Mesendoderm (in vitro differentiated cells): ENCODE data around the gene TTLL10.

Experiments
- DNase-seq: peaks from one replicate; pipeline ENCODE4 v3.0.0; 2013
- H2AK5ac ChIP-seq: 2 replicates; pipeline ENCODE4 v1.6.1; 2013; ENCODE audit warnings: low read length, inconsistent platforms
- H2BK120ac ChIP-seq: 2 replicates; pipeline ENCODE4 v1.6.1; 2013; ENCODE audit warnings: low read depth, mild to moderate bottlenecking, low read length, moderate library complexity, mixed read lengths
- H2BK15ac ChIP-seq: replicated peaks from 2 replicates; pipeline ENCODE4 v1.6.1; 2013; ENCODE audit warnings: low read depth, mild to moderate bottlenecking, moderate library complexity
- H2BK5ac ChIP-seq: 2 replicates; pipeline ENCODE4 v1.6.1; 2013; ENCODE audit warnings: low read length, inconsistent platforms
- H3K18ac ChIP-seq: 2 replicates; pipeline ENCODE4 v1.6.1; 2013; ENCODE audit warnings: mild to moderate bottlenecking, low read length, mixed read lengths
- H3K23ac ChIP-seq: one replicate; pipeline ENCODE4 v1.6.1; 2013; ENCODE audit warnings: low read length
- H3K27ac ChIP-seq: 2 replicates; pipeline ENCODE4 v1.5.1; 2013; ENCODE audit warnings: low read depth, mild to moderate bottlenecking, inconsistent platforms, low read length, moderate library complexity
- H3K27me3 ChIP-seq: 2 replicates; pipeline ENCODE4 v1.6.1; 2013; ENCODE audit warnings: low read length, control low read depth, mild to moderate bottlenecking, inconsistent platforms; ENCODE audit not compliant: insufficient read depth, poor library complexity
- H3K36me3 ChIP-seq: 2 replicates; pipeline ENCODE4 v1.6.1; 2013; ENCODE audit warnings: low read length, inconsistent platforms; ENCODE audit not compliant: control insufficient read depth, insufficient read depth
- H3K4ac ChIP-seq: one replicate; pipeline ENCODE4 v1.6.1; 2013; ENCODE audit warnings: low read depth, mild to moderate bottlenecking, low read length, moderate library complexity
- H3K4me1 ChIP-seq: 2 replicates; pipeline ENCODE4 v1.6.1; 2013; ENCODE audit warnings: low read depth, low read length, inconsistent platforms; ENCODE audit not compliant: control insufficient read depth
- H3K4me2 ChIP-seq: 2 replicates; pipeline ENCODE4 v1.6.1; 2013; ENCODE audit warnings: low read length
- H3K4me3 ChIP-seq: 2 replicates; pipeline ENCODE4 v1.5.1; 2013; ENCODE audit warnings: mild to moderate bottlenecking, low read length
- H3K56ac ChIP-seq: one replicate; pipeline ENCODE4 v1.6.1; 2013; ENCODE audit warnings: low read length
- H3K79me1 ChIP-seq: 2 replicates; pipeline ENCODE4 v1.6.1; 2013; ENCODE audit warnings: low read length, inconsistent platforms
- H3K79me2 ChIP-seq: 2 replicates; pipeline ENCODE4 v1.6.1; 2013; ENCODE audit warnings: mild to moderate bottlenecking, low read length; ENCODE audit not compliant: control insufficient read depth, insufficient read depth
- H3K9ac ChIP-seq: 2 replicates; pipeline ENCODE4 v1.6.1; 2013; ENCODE audit warnings: low read length, inconsistent platforms
- H4K5ac ChIP-seq: one replicate; pipeline ENCODE4 v1.6.1; 2013; ENCODE audit warnings: low read length
- H4K8ac ChIP-seq: one replicate; pipeline ENCODE4 v1.6.1; 2013; ENCODE audit warnings: low read depth, mild to moderate bottlenecking, control low read depth, low read length, moderate library complexity
- WGBS: extraction: QIAGEN DNeasy Blood & Tissue Kit; methylation state at CpG from one replicate; pipeline ENCODE4 v1.1.7; 2013; ENCODE audit warnings: low lambda C conversion rate, missing lambda C conversion rate; ENCODE audit not compliant: insufficient coverage; ENCODE audit errors: extremely low coverage; 5-methylcytosine and 5-hydroxymethylcytosine counted together

TTLL10 gene

GRCh38 chr1:1243266-1243660 is 69.6 kb downstream of the TTLL10 start:
- no peak overlapping the region for H4K8ac ChIP-seq
- H3K27me3 ChIP-seq, result no peaks in the 10 kb centered on the region
- no peak overlapping the region for H2BK5ac ChIP-seq
- H3K18ac ChIP-seq, result no peak overlapping the region
- WGBS, result no CpG with 5 or more reads among the region's 23 CpGs
- H3K4ac ChIP-seq, result no peak overlapping the region
- H2BK15ac ChIP-seq, result no peak overlapping the region
- no peak overlapping the region for H3K27ac ChIP-seq
- H4K5ac ChIP-seq, result no peak overlapping the region
- H3K4me2 ChIP-seq, result no peak overlapping the region
- H3K4me3 ChIP-seq, result no peak overlapping the region
- H3K79me2 ChIP-seq, result no peaks in the 10 kb centered on the region
- H3K23ac ChIP-seq, result no peak overlapping the region
- H2BK120ac ChIP-seq, result no peak overlapping the region
- no peaks in the 10 kb centered on the region for H3K36me3 ChIP-seq
- no peak overlapping the region for H3K9ac ChIP-seq
- H2AK5ac ChIP-seq, result no peak overlapping the region
- no peaks in the 10 kb centered on the region for H3K79me1 ChIP-seq
- no peak for DNase-seq
- H3K56ac ChIP-seq, result no peak overlapping the region
- no peaks in the 10 kb centered on the region for H3K4me1 ChIP-seq

- H4K8ac ChIP-seq, result no peak overlapping the region
- H3K4me2 ChIP-seq, result no peak overlapping the region
- no peak overlapping the region for H2BK120ac ChIP-seq
- H4K5ac ChIP-seq, result no peak overlapping the region
- H3K27me3 ChIP-seq, result no peaks in the 10 kb centered on the region
- H3K27ac ChIP-seq, result no peak overlapping the region
- H3K18ac ChIP-seq, result no peak overlapping the region
- H3K4me3 ChIP-seq, result no peak overlapping the region
- no CpG with 5 or more reads among the region's 23 CpGs for WGBS
- no peak overlapping the region for H3K9ac ChIP-seq
- no peaks in the 10 kb centered on the region for H3K79me2 ChIP-seq
- no peak overlapping the region for H2AK5ac ChIP-seq
- H2BK5ac ChIP-seq, result no peak overlapping the region
- H3K36me3 ChIP-seq, result no peaks in the 10 kb centered on the region
- DNase-seq, result no peak
- H3K4me1 ChIP-seq, result no peaks in the 10 kb centered on the region
- no peak overlapping the region for H3K4ac ChIP-seq
- H3K56ac ChIP-seq, result no peak overlapping the region
- H3K79me1 ChIP-seq, result no peaks in the 10 kb centered on the region
- H2BK15ac ChIP-seq, result no peak overlapping the region
- no peak overlapping the region for H3K23ac ChIP-seq
Observed at GRCh38 chr1:1243807-1244191, 70.1 kb downstream of the TTLL10 start.

GRCh38 chr1:1244192-1244811 is 70.6 kb downstream of the TTLL10 start:
- no CpG with 5 or more reads among the region's 30 CpGs for WGBS
- Histone ChIP-seq H3K36me3 (no peaks in the 10 kb centered on the region), H2AK5ac (no peak overlapping the region), H3K4me3 (no peak overlapping the region), H3K4ac (no peak overlapping the region), H4K8ac (no peak overlapping the region), H3K9ac (no peak overlapping the region), H3K4me1 (no peaks in the 10 kb centered on the region), H3K23ac (no peak overlapping the region), H3K27ac (no peak overlapping the region), H3K27me3 (no peaks in the 10 kb centered on the region), H4K5ac (no peak overlapping the region), H3K79me1 (no peaks in the 10 kb centered on the region), H3K56ac (no peak overlapping the region), H2BK15ac (no peak overlapping the region), H3K18ac (no peak overlapping the region), H2BK5ac (no peak overlapping the region), H3K4me2 (no peak overlapping the region), H3K79me2 (no peaks in the 10 kb centered on the region), H2BK120ac (no peak overlapping the region)
- no peak for DNase-seq

DNA sequence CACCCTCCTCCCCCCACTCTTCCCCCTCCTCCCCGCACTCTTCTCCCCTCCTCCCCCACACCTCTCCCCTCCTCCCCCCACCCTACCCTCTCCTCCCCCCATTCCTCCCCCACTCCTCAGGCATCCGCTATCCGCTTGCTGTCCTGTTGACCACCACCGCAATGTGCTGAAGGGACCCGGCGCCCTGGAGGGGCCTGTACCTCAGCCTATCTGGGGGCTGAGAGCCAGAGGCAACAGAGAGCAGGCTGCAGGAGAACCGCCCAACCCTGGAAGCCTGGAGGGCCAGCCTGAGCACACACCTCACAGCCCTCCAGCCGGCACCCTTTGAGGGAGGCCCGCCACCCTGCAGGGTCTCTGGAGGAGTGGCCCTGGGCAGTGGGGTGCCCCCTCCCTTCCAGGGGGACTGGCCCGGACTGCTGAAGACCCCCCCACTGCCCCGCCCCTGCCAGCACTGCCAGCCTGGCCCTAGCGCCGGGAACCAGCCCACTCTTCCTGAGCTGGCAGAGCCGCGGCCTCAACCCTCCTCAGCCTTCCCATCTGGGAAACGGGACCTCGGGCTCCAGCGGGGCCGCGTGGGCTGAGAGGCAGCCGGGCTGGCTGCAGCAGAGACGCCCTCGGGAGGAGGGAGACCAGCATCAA is 71.6 kb downstream of the TTLL10 start:
- WGBS, result no CpG with 5 or more reads among the region's 23 CpGs
- H3K27ac ChIP-seq, result no peak overlapping the region
- H3K56ac ChIP-seq, result no peak overlapping the region
- no peak overlapping the region for H3K18ac ChIP-seq
- no peaks in the 10 kb centered on the region for H3K4me1 ChIP-seq
- H3K9ac ChIP-seq, result no peak overlapping the region
- H3K4ac ChIP-seq, result no peak overlapping the region
- no peak overlapping the region for H2BK120ac ChIP-seq
- H3K23ac ChIP-seq, result no peak overlapping the region
- H2AK5ac ChIP-seq, result no peak overlapping the region
- H3K79me2 ChIP-seq, result no peaks in the 10 kb centered on the region
- H3K4me3 ChIP-seq, result no peak overlapping the region
- no peaks in the 10 kb centered on the region for H3K79me1 ChIP-seq
- H3K27me3 ChIP-seq, result no peaks in the 10 kb centered on the region
- no peak for DNase-seq
- H4K5ac ChIP-seq, result no peak overlapping the region
- H3K36me3 ChIP-seq, result no peaks in the 10 kb centered on the region
- no peak overlapping the region for H2BK15ac ChIP-seq
- no peak overlapping the region for H3K4me2 ChIP-seq
- H2BK5ac ChIP-seq, result no peak overlapping the region
- H4K8ac ChIP-seq, result no peak overlapping the region

DNA sequence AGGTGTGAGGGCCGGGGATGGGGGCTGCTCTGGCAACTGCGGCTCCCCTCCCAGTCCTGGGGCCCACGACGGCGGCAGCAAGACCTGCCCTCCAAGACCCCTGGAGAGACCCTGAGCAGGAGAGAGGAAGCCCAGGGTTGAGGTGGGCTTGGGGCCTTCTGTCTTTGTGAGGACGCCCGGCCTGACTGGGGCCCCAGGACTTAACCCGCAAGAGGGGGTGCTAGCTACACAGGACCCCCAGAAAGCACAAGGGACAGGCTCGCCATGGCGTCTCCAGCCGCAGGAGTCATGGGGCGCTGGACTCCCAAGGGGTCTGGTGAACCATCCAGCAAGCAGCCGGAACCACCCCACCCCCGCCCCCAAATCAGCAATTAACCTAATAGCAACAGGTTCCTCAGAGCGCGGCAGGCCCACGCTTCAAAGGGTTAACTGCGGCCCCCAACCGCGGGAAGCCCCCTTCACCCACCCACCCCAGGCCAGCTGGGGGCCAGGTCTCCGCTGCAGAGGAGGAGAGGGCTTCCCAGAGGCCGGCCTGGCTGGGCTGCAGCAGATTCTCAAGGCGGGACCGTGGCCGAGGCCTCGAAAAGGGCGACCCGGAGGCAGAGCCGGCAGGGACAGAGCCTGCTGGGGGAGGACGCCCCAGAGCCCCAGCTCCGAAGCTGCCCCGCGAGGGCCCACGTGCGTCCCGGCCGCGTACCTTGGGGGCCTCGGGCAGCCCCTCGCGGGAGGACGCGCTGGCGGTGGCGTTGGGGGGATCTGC is 72.3 kb downstream of the TTLL10 start:
- Histone ChIP-seq H3K4me1 (no peaks in the 10 kb centered on the region), H3K4me2 (no peak overlapping the region), H3K18ac (no peak overlapping the region), H2BK15ac (no peak overlapping the region), H3K79me1 (no peaks in the 10 kb centered on the region), H3K27me3 (no peaks in the 10 kb centered on the region), H2AK5ac (no peak overlapping the region), H3K23ac (no peak overlapping the region), H4K8ac (no peak overlapping the region), H4K5ac (no peak overlapping the region), H3K4me3 (no peak overlapping the region), H3K9ac (peak overlapping the region; percentile 48), H2BK120ac (no peak overlapping the region), H3K27ac (no peak overlapping the region), H3K56ac (peak overlapping the region; percentile 78), H3K79me2 (no peaks in the 10 kb centered on the region), H3K4ac (no peak overlapping the region), H2BK5ac (no peak overlapping the region), H3K36me3 (no peaks in the 10 kb centered on the region)
- WGBS, result no CpG with 5 or more reads among the region's 45 CpGs
- DNase-seq, result no peak
